Measurements from ENCODE around the gene MRPL24. TPM values are rescaled to one million over a fixed set of nuclear protein-coding genes. Genes with fewer than 3 reads are reported as not detected.
A peak's percentile ranks its signal among the peaks of the same experiment; 100 is the strongest.

Gene MRPL24
- total and polyA plus RNA-seq, 2 of the 13 experiments (the other 11 are each of a cell fraction or from before 2014, with no cell fraction given), result 38.1 to 42.9 TPM

GRCh38 chr1:156727926-156728598 is 12.8 kb downstream of the MRPL24 start, which contains the start of gene METTL25B (continued):
- TF ChIP-seq RAD51 (IDR thresholded peaks at IDR 0.05; ENCODE audit: borderline replicate concordance) (no peak), IKZF4 (CRISPR knock-in tag; IDR thresholded peaks at IDR 0.05; ENCODE audit: borderline replicate concordance, low read depth, not compliant biosample characterization) (peak; percentile 8), ZNF562 (CRISPR knock-in tag; IDR thresholded peaks at IDR 0.05; ENCODE audit: borderline replicate concordance) (no peak), HINFP (CRISPR knock-in tag; IDR thresholded peaks at IDR 0.05; ENCODE audit: low read depth) (no peak), ZNF672 (CRISPR knock-in tag; IDR thresholded peaks at IDR 0.05) (no peak), ELF4 (CRISPR knock-in tag; IDR thresholded peaks at IDR 0.05; ENCODE audit: borderline replicate concordance) (no peak), ZNF362 (CRISPR knock-in tag; IDR thresholded peaks at IDR 0.05; ENCODE audit: borderline replicate concordance) (no peak), SRY (CRISPR knock-in tag; IDR thresholded peaks at IDR 0.05) (0 out of 2 replicates have a peak, but pooled peaks have one; percentile 21), GPBP1L1 (CRISPR knock-in tag; IDR thresholded peaks at IDR 0.05) (no peak), ZNF629 (CRISPR knock-in tag; conservative IDR thresholded peaks at IDR 0.05) (no peak), SATB2 (CRISPR knock-in tag; IDR thresholded peaks at IDR 0.05) (no peak), ZNF333 (CRISPR knock-in tag; IDR thresholded peaks at IDR 0.05; ENCODE audit: borderline replicate concordance) (no peak), ZNF530 (CRISPR knock-in tag; IDR thresholded peaks at IDR 0.05; ENCODE audit: low read depth) (no peak), KLF11 (CRISPR knock-in tag; IDR thresholded peaks at IDR 0.05) (0 out of 2 replicates have a peak, but pooled peaks have one; percentile 14), PITX1 (CRISPR knock-in tag; IDR thresholded peaks at IDR 0.05) (0 out of 2 replicates have a peak, but pooled peaks have one; percentile 16), DDIT3 (CRISPR knock-in tag; IDR thresholded peaks at IDR 0.05) (no peak), TOE1 (CRISPR knock-in tag; IDR thresholded peaks at IDR 0.05) (no peak), ZNF496 (CRISPR knock-in tag; IDR thresholded peaks at IDR 0.05; ENCODE audit: insufficient replicate concordance) (no peak), PREB (CRISPR knock-in tag; IDR thresholded peaks at IDR 0.05) (no peak), THYN1 (CRISPR knock-in tag; IDR thresholded peaks at IDR 0.05; ENCODE audit: borderline replicate concordance, low read depth) (no peak), ZNF549 (CRISPR knock-in tag; IDR thresholded peaks at IDR 0.05) (no peak), NCOA5 (CRISPR knock-in tag; IDR thresholded peaks at IDR 0.05) (no peak), HHEX (CRISPR knock-in tag; IDR thresholded peaks at IDR 0.05) (no peak), HOXA3 (CRISPR knock-in tag; IDR thresholded peaks at IDR 0.05) (no peak), NAIF1 (CRISPR knock-in tag; IDR thresholded peaks at IDR 0.05; ENCODE audit: borderline replicate concordance) (0 out of 2 replicates have a peak, but pooled peaks have one; percentile 26)

All from HepG2 (cell line).